ENCODE measurements around the gene MPPED1.

Gene MPPED1

GRCh38 chr22:43539572-43540528, 128.0 kb downstream of the MPPED1 start:
- no peak for TF ChIP-seq CTCF (IDR thresholded peaks at IDR 0.05; ENCODE audit: low read length, missing control alignments)
- no peak overlapping the region for H3K4me3 ChIP-seq (replicated peaks; ENCODE audit: low read depth, low read length)
- no peak for DNase-seq (ENCODE audit: low read depth)

- no peak for DNase-seq (ENCODE audit: low read depth)
- TF ChIP-seq CTCF (IDR thresholded peaks at IDR 0.05; ENCODE audit: low read length, missing control alignments): no peak
- H3K4me3 ChIP-seq (replicated peaks; ENCODE audit: low read depth, low read length): no peak overlapping the region
These were observed 128.7 kb downstream of the MPPED1 start for GRCh38 chr22:43540529-43540923.

- H3K4me3 ChIP-seq (replicated peaks; ENCODE audit: low read depth, low read length): no peak overlapping the region
- no peak for DNase-seq (ENCODE audit: low read depth)
- no peak for TF ChIP-seq CTCF (IDR thresholded peaks at IDR 0.05; ENCODE audit: low read length, missing control alignments)
These were observed 129.2 kb downstream of the MPPED1 start for GRCh38 chr22:43541022-43541421.

GRCh38 chr22:43541462-43542407, 129.9 kb downstream of the MPPED1 start:
- DNase-seq (ENCODE audit: low read depth): no peak
- H3K4me3 ChIP-seq (replicated peaks; ENCODE audit: low read depth, low read length): no peak overlapping the region
- no peak for TF ChIP-seq CTCF (IDR thresholded peaks at IDR 0.05; ENCODE audit: low read length, missing control alignments)

- H3K4me3 ChIP-seq (replicated peaks; ENCODE audit: low read depth, low read length): no peak overlapping the region
- DNase-seq (ENCODE audit: low read depth): no peak
- no peak for TF ChIP-seq CTCF (IDR thresholded peaks at IDR 0.05; ENCODE audit: low read length, missing control alignments)
These were observed 131.1 kb downstream of the MPPED1 start for GRCh38 chr22:43542681-43543521.
